HUES6 (cell line): ENCODE measurements around the gene KCNE4.

Experiments
- H3K27ac ChIP-seq: 2 replicates; pipeline ENCODE4 v1.7.0; 2013; ENCODE audit warnings: low read depth, mild to moderate bottlenecking, low read length, inconsistent platforms
- H3K27me3 ChIP-seq: 2 replicates; pipeline ENCODE4 v1.6.1; 2013; ENCODE audit warnings: low read length; ENCODE audit not compliant: control insufficient read depth, insufficient read depth
- H3K36me3 ChIP-seq: 2 replicates; pipeline ENCODE4 v1.6.1; 2013; ENCODE audit warnings: low read length; ENCODE audit not compliant: control insufficient read depth, insufficient read depth
- H3K4me1 ChIP-seq: 2 replicates; pipeline ENCODE4 v1.6.1; 2013; ENCODE audit warnings: low read length; ENCODE audit not compliant: control insufficient read depth, insufficient read depth
- H3K4me3 ChIP-seq: 2 replicates; pipeline ENCODE4 v1.5.1; 2013; ENCODE audit warnings: low read depth, low read length
- H3K9ac ChIP-seq: one replicate; pipeline ENCODE4 v1.6.1; 2013; ENCODE audit warnings: mild to moderate bottlenecking, low read length
- H3K9me3 ChIP-seq: 2 replicates; pipeline ENCODE4 v1.6.1; 2013; ENCODE audit warnings: low read depth, low read length; ENCODE audit not compliant: control insufficient read depth, insufficient read depth

KCNE4 gene

DNA sequence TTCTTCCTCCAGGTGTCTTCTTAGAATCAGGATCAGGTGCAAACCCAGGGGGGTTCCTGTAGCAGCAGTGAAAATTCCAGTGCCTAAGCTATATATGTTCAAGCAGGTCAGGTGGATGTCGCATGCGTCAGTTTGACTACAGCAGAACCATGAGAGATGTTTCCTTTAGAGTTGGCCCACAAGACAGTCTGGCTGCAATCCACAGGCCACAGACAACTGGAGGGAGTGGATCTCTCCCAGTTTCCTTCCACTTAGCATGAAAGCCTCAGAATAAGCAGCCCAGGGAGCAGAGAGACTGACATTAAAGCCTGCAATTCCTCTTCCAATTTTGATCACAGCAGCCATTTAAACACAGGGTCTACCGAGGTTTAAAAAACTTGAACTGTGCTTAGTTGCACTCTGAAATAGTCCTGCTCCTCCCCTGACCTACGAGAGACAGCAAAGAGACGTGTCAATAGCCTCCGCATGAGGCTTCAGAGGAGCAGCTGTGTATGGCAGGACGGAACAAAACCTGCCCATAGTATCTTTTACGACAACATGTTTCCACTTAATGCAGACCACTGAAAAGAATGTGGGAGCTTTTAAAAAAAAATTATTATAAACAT is 988 bp upstream of the KCNE4 start:
- H3K9ac ChIP-seq, result no peak overlapping the region
- no peaks in the 10 kb centered on the region for H3K36me3 ChIP-seq
- no peak overlapping the region for H3K4me3 ChIP-seq
- no peak overlapping the region for H3K27ac ChIP-seq
- peaks cover 9% of the 10 kb centered on the region for H3K4me1 ChIP-seq
- no peaks in the 10 kb centered on the region for H3K27me3 ChIP-seq
- H3K9me3 ChIP-seq, result no peaks in the 10 kb centered on the region

DNA sequence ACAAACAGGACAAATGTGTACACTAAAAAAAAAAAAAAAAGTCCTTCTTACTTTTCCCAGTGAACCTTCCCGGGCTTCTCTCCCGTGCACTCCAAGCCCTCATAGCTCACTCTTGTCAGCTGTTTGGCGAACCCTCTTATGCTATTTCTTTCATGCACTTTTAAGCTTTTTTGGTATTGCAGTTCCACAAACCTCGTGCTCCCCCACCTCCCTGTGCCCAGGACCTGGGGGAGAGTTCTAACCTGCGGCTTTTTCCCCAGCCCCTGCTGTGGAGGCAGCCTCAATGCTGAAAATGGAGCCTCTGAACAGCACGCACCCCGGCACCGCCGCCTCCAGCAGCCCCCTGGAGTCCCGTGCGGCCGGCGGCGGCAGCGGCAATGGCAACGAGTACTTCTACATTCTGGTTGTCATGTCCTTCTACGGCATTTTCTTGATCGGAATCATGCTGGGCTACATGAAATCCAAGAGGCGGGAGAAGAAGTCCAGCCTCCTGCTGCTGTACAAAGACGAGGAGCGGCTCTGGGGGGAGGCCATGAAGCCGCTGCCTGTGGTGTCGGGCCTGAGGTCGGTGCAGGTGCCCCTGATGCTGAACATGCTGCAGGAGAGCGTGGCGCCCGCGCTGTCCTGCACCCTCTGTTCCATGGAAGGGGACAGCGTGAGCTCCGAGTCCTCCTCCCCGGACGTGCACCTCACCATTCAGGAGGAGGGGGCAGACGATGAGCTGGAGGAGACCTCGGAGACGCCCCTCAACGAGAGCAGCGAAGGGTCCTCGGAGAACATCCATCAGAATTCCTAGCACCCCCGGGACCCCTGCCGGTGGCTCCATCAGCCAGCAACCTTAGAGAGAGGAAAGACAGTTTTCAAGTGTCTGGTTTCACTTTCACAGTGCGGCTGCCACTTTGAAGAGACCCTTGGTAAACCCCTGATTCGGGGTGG is 826 bp downstream of the KCNE4 start:
- no peak overlapping the region for H3K9ac ChIP-seq
- H3K27ac ChIP-seq, result no peak overlapping the region
- no peaks in the 10 kb centered on the region; the same call in 1 of the 2 replicates for H3K9me3 ChIP-seq
- peaks cover 9% of the 10 kb centered on the region for H3K4me1 ChIP-seq
- H3K27me3 ChIP-seq, result no peaks in the 10 kb centered on the region
- no peak overlapping the region for H3K4me3 ChIP-seq
- no peaks in the 10 kb centered on the region for H3K36me3 ChIP-seq

DNA sequence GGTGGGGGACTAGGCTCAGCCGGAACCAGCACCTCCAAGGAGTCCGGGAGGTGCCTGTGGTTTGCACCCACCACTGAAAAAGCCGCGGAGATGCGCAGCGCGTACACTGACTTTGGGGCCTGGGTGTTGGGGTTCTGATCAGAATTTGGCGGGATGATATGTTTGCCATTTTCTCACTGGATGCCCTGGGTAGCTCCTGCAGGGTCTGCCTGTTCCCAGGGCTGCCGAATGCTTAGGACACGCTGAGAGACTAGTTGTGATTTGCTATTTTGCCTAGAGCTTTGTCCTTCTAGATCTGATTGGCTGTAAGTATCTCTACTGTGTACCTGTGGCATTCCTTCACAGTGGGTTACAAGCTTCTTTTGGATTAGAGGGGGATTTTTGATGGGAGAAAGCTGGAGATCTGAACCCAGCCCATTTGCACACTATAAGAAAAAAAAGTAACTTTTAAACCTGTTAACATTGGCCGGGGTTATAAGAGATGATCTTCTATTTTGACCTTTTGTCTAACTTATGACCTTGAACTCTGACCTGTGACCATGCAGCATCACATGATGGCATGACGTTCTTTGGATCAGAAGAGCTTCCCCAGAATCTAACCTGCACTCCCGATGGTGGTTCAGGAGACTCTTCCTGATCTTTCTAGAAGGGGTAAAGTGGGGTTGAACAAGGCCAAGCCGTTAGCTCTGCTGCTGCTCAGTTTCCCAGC is 1.6 kb downstream of the KCNE4 start:
- H3K9ac ChIP-seq, result no peak overlapping the region
- no peaks in the 10 kb centered on the region for H3K27me3 ChIP-seq
- peaks cover 9% of the 10 kb centered on the region for H3K4me1 ChIP-seq
- H3K4me3 ChIP-seq, result no peak overlapping the region
- no peaks in the 10 kb centered on the region for H3K36me3 ChIP-seq
- H3K27ac ChIP-seq, result no peak overlapping the region
- no peaks in the 10 kb centered on the region; the same call in 1 of the 2 replicates for H3K9me3 ChIP-seq

DNA sequence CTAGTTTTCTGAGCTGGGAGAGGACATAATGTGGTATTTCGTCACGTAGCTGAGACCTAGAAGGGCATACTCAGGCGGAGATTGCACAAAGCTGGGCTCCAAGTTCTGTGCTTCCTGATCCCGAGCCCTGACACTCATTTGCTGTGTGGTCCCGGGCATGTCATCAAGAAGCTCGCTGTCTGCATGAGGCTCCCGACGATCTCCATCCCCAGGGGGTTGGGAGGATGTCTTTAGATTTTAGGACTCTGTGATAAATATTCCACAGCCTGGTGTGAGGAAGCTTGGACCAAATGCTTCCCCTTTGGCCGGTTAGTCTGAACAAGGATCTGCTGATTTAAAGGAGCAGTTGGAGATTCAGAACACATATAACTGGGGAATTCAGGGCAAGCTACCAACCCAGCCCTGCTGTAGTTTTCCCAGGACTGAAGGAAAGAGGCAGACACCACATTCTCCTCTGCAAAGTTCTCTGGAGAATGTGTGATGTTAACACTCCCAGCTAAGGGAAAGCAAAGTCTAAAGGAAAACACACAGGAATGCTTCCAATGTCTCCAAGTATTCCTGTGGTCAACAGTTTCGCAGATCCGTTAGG is 2.3 kb downstream of the KCNE4 start:
- Histone ChIP-seq H3K9me3 (no peaks in the 10 kb centered on the region; the same call in 1 of the 2 replicates), H3K27me3 (no peaks in the 10 kb centered on the region), H3K9ac (no peak overlapping the region), H3K36me3 (no peaks in the 10 kb centered on the region), H3K4me1 (peaks cover 9% of the 10 kb centered on the region), H3K27ac (no peak overlapping the region), H3K4me3 (no peak overlapping the region)

DNA sequence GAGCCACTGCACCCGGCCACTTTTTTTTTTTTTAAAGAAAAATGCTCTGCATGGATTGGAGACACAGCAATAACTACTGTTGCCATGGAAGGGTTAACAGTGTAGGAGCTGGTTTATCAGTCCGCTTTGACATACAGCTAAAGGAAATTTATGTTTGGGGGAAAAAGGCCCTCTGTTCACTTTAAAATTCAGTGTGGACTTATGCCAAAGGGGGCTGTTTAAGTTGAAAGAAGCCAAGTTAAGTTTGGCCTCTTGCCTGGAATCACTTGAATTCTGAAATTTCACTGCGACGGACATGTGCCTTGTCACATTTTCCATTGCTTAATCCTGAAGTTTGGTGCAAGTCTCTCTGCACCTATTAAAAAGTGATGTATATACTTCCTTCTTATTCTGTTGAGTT is 3.1 kb downstream of the KCNE4 start:
- no peaks in the 10 kb centered on the region for H3K36me3 ChIP-seq
- H3K9me3 ChIP-seq, result no peaks in the 10 kb centered on the region; the same call in 1 of the 2 replicates
- H3K4me1 ChIP-seq, result peaks cover 9% of the 10 kb centered on the region
- no peak overlapping the region for H3K27ac ChIP-seq
- no peak overlapping the region for H3K4me3 ChIP-seq
- H3K27me3 ChIP-seq, result no peaks in the 10 kb centered on the region
- no peak overlapping the region for H3K9ac ChIP-seq

- H3K27me3 ChIP-seq, result no peaks in the 10 kb centered on the region
- no peaks in the 10 kb centered on the region; the same call in 1 of the 2 replicates for H3K9me3 ChIP-seq
- no peak overlapping the region for H3K27ac ChIP-seq
- H3K9ac ChIP-seq, result no peak overlapping the region
- H3K4me3 ChIP-seq, result no peak overlapping the region
- no peaks in the 10 kb centered on the region for H3K36me3 ChIP-seq
- peaks cover 9% of the 10 kb centered on the region for H3K4me1 ChIP-seq
These were observed 3.8 kb downstream of the KCNE4 start for GRCh38 chr2:223055836-223056235.

GRCh38 chr2:223056701-223057418 is 4.9 kb downstream of the KCNE4 start:
- Histone ChIP-seq H3K36me3 (no peaks in the 10 kb centered on the region), H3K9me3 (no peaks in the 10 kb centered on the region; the same call in 1 of the 2 replicates), H3K9ac (no peak overlapping the region), H3K4me3 (no peak overlapping the region), H3K27ac (no peak overlapping the region), H3K4me1 (peaks cover 1% of the 10 kb centered on the region; the same call in 1 of the 2 replicates), H3K27me3 (no peaks in the 10 kb centered on the region)

GRCh38 chr2:223057569-223057968 is 5.6 kb downstream of the KCNE4 start:
- H3K36me3 ChIP-seq, result no peaks in the 10 kb centered on the region
- no peaks in the 10 kb centered on the region for H3K4me1 ChIP-seq
- H3K27ac ChIP-seq, result no peak overlapping the region
- no peak overlapping the region for H3K4me3 ChIP-seq
- H3K27me3 ChIP-seq, result no peaks in the 10 kb centered on the region
- H3K9me3 ChIP-seq, result no peaks in the 10 kb centered on the region; the same call in 1 of the 2 replicates
- H3K9ac ChIP-seq, result no peak overlapping the region

GRCh38 chr2:223058952-223059716 is 7.1 kb downstream of the KCNE4 start:
- H3K9ac ChIP-seq, result no peak overlapping the region
- H3K4me3 ChIP-seq, result no peak overlapping the region
- no peak overlapping the region for H3K27ac ChIP-seq
- no peaks in the 10 kb centered on the region for H3K4me1 ChIP-seq
- H3K9me3 ChIP-seq, result no peaks in the 10 kb centered on the region; the same call in 1 of the 2 replicates
- no peaks in the 10 kb centered on the region for H3K27me3 ChIP-seq
- H3K36me3 ChIP-seq, result no peaks in the 10 kb centered on the region
